NCI-H526 (cell line): ENCODE results near the gene BMF.
"Not testable (repeated sequence)": the region's sequence is repeated elsewhere in the genome, so short reads cannot be mapped to it uniquely, and the experiment has no call there.

ENCODE experiments used
- DNase-seq, 2 experiments: peaks; one replicate each; lab custom pipeline; 2025; lab: John Stamatoyannopoulos, UW

Gene BMF

DNA sequence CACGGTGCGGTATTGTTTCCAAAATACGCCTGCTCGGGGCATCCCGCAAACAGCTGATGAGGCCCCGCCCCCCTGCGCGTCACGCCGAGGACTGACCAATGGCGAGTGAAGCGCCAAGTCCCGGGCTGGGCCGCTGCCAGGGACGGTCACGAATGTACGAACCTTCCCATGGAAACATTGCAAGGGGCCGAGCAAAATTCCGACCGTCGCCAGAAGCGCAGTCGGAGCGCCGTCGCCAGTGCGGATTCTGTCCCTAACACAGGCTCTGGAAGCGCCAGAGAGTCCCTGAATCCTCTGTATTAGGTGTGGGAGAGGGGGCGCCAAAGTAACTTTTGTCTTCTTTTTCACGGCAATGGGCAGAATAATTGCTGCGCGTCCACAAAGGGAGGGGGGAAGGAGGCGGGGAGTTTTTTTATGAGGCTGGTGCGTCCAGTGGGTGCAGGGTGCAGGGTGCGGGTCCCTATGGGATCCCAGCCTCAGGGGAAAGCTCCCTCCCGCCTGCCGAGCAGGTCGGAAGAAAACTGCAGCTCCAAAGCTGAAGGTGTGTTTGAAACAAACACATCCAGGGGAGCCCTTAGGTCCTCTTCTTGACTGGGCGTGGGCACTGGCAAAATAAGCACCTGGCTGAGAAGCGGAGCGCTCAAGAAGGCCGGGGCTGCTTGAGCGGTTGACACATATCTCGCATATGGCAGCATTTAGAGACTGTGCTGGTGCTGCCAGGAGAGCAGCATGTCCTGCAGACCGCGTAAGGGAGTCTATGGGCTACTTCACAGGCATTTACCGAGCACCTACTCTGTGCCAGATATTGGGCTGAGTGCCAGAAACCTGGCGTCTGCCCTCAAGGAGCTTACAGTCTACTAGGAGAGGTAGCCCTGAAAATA is at the start of gene BMF:
Gene BMF, minus strand, starts transcription at position 25 of the 881 bp plus-strand sequence. CDS start 2,793 bp downstream, outside the sequence.
- peak; percentile 97 to 99 for DNase-seq

DNA sequence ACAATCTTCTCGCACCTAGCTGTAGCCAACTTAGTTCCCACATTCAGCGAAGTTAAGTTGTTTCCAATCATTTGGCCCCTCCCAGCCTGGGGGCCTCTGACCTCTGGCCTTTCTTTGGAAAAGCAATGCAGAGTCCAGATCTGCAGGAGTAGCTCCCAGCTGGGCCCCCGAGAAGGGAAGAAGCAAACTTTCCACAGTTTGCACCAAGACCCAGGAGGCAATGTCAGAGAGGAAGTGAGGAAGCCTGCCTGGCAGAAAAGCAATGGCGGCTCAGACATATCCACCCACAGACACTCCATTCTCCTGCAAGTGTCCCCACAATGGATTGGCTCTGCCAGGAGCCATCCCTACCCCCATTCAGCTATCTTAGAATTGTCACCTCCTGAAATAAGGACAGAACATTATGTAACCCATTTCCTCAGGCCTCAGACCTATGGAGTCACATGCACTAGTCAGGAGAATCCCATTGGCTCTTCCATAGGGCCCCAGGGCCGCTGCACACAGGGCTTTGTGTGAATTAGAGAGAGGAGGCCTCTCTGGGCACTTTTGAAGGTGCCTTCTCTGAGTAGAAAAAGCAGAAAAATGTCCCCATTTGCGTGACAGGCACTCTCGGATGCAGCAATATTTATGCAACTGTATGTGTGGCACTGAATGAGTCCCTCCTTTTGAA is 49.2 kb upstream of the BMF start:
- DNase-seq, result no peak

GRCh38 chr15:40155270-40155910 is 46.7 kb upstream of the BMF start:
- peak; percentile 97 to 98 for DNase-seq

DNA sequence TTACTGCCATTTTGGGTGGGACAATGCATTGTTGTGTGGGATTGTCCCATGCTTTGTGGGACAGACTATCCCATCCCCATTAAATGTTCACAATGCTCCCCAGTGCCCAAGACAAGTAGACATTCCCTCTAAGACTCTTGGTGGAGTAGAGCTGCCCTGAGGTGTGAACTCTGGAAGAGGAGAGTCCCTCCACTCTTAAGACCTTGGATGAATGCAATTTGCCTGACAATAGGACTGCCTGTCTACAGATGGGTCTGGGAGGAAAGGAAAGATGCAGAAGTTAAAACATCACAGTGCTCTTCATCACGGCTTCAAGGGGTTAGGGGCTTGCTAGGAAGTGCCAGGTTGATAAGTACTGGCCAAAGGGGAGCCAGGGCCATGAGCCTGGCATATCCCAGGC is 46.1 kb upstream of the BMF start:
- peak; percentile 57 to 70 for DNase-seq

- no peak for DNase-seq
Observed at GRCh38 chr15:40151991-40152390, 43.3 kb upstream of the BMF start.

GRCh38 chr15:40151499-40151898 is 42.8 kb upstream of the BMF start:
- no peak for DNase-seq

- DNase-seq, result no peak
Observed at GRCh38 chr15:40150163-40150925, 41.7 kb upstream of the BMF start.

- DNase-seq, result no peak
Observed at GRCh38 chr15:40149339-40149738, 40.7 kb upstream of the BMF start.

DNA sequence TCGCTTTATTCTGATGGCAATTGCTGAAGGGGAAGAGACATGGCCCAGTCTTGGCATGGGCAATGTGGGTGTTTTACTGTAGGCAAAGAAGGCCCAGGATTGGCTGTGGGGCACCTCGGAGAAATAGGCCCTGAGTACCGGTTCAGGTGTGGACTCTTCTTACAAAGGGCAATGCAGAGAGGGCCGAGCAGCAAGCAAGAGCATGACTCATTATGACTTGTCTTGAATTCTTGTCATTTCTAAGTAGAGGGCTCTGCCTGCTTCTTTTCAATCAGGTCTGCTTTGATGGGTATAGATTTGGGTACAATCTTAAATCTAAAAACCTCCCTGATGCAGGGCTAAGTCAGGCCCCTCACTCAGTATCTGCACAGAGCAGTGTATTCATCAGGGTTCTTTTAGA is 37.4 kb upstream of the BMF start:
- no peak for DNase-seq

DNA sequence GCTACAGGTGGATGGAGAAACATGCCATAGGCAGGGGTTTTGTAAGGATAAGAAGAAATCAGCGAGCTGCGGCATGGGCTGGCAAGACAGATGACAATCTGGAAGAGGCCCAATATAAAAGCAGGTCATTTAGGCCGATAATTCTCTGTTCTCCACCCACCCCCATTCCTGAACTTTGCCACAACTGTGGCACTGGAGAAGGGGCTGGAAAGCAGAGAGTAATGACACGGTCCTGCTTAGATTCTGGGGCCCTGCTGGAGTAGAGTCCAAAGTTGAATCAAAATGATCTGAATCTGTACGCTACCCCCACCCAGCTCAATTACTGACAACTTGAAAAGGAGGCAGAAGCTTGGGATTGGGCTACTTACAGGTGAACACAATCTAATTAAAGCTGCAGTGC is 33.7 kb upstream of the BMF start:
- DNase-seq, result no peak

DNA sequence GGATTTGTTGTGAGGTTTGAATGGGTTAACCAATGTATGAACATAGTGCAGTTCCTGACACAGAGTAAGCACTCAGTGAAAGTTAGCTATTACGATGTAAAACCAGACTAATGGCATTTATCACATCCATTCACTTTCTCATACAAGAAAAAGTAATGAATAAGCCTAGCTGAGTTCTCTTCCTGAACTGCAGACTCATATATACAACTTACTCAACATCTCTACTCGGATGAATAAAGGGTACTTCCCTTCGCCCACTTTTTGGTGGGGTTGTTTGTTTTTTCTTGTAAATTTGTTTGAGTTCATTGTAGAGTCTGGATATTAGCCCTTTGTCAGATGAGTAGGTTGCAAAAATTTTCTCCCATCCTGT is 29.5 kb upstream of the BMF start:
- DNase-seq, result not testable (repeated sequence)

- DNase-seq, result no peak
Observed at GRCh38 chr15:40137303-40138200, 28.9 kb upstream of the BMF start.

DNA sequence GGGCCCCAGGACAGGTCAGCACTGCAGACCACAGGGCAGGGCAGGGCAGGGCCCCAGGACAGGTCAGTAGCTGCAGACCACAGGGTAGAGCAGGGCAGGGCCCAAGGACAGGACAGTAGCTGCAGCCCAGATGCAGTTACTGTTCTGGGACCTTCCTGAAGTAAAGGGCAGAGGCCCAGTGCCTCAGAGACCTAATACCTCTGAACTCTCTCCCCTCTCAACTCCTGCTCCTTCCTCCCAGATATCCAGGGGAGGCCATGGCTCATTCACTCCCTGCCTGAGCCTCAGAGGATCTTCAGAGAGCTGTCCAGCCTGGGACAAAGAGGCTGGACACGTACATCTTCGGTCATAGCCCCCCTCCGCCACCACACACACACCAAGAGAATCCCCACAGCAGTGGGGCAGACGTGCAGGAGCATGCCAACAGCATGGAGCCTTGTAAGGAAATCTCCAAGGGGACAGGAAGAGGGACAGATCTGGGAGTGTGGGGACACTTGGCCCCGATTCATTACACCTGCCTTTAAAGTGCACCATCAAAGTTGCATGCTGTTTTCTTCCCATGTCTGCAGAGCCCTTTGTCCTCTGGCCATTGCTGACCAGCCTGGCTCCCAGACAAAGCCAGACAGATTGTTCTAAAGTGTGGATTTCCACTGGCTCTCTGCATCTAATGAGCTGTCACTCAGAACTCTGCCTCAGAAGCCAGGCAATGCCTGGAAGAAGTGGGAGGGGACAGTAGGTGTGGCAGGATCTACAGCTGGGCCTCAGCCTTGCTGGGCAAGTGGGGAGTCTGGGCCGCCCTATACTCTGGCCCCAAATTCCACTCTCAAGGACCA is 28.0 kb upstream of the BMF start:
- DNase-seq, result no peak

- DNase-seq, result not testable (repeated sequence)
Observed at GRCh38 chr15:40135846-40136450, 27.3 kb upstream of the BMF start.

DNA sequence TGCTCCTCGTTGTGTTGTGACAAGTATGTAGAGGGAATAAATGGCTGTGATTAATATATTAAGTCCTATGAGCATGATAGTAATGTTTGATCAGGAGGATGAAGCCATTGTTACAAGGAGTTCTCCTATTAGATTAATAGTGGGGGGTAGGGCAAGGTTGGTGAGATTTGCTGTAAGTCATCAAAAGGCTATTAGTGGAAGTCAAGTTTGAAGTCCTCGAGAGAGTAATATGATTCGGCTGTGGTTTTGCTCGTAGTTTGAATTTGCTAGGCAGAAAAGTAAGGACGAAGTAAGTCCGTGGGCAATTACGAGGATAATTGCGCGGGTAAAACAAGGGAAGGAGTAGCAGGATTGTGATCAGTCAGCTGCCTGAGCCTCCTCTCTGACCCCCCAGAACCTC is 26.2 kb upstream of the BMF start:
- no peak for DNase-seq

DNA sequence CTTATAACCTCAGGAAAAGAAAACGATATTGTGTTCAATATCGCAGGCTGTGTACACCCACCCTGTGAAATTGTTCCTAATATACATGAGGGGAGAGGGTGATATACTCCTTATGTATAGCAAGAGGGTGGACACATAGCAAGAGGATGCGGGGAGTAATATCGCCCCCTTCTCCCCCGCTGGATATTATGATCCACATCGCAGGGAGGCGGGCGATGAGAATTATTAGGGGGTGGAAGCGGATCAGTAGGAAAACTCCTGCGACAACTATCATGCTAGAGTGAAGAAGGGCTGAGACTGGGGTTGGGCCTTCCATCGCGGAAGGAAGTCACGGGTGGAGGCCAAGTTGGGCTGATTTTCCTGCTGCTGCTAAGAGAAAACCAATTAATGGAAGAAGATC is 24.9 kb upstream of the BMF start:
- no peak for DNase-seq

GRCh38 chr15:40130799-40131502 is 22.3 kb upstream of the BMF start:
- no peak for DNase-seq

DNA sequence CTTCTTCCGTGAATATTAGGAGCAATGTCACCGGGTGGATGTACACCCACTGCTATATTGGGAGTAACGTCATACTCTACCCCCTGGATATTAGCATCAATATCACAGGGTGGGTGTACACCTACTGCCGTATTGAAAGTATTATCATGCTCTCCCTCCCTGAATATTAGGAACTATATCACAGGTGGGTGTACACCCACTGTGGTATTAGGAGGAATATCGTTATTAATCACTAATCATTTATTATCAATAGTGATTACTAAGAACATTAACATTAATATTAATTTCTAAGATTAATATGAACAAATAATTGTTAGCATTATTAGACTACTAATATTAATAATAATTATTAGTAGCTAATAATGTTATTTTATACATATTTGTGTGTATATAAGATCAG is 21.4 kb upstream of the BMF start:
- DNase-seq, result no peak
